Upper lobe of left lung (tissue), 4 donors: ENCODE data around the gene PTPRA.

Experiments
- CTCF ChIP-seq, 6 experiments: fragments of 450-650 bp in 4 of 6; fragments of 200-600 bp in 2 of 6; sonication (generic) in 2 of 6; IDR thresholded peaks; one replicate each; pipeline ENCODE4 v1.5.1; 2016 to 2019; ENCODE audit warnings: antibody characterized with exemption in 6 of 6
- EP300 ChIP-seq, 4 donors: sonication (generic); formaldehyde crosslinking; IDR thresholded peaks; one replicate each; pipeline ENCODE4 v1.5.1; 2017; ENCODE audit warnings: antibody characterized with exemption in 4 of 4, control low read depth in 2 of 4
- POLR2A ChIP-seq, 4 donors: fragments of 450-650 bp; IDR thresholded peaks; one replicate each; pipeline ENCODE4 v1.5.1; 2016 to 2017; ENCODE audit warnings: antibody characterized with exemption in 4 of 4, mild to moderate bottlenecking in 2 of 4
- POLR2AphosphoS5 ChIP-seq, 2 donors: sonication (generic); formaldehyde crosslinking; IDR thresholded peaks; one replicate each; pipeline ENCODE4 v1.5.1; 2017; ENCODE audit warnings: antibody characterized with exemption in 2 of 2

GRCh38 chr20:2888224-2888955 is 15.1 kb downstream of the PTPRA start:
- no peak for TF ChIP-seq CTCF (IDR thresholded peaks at IDR 0.05)
- no peak for TF ChIP-seq POLR2AphosphoS5 (IDR thresholded peaks at IDR 0.05)
- TF ChIP-seq POLR2A (IDR thresholded peaks at IDR 0.05) = no peak
- TF ChIP-seq EP300 (IDR thresholded peaks at IDR 0.05) = no peak
